Erythroblast (primary cell): ENCODE results near the gene IFT80.

Experiments
- GATA1 ChIP-seq: IDR thresholded peaks from 2 replicates; pipeline ENCODE4 v1.6.1; 2011; ENCODE audit warnings: low read depth, mild to moderate bottlenecking, control low read depth, low read length, moderate library complexity
- POLR2A ChIP-seq: IDR thresholded peaks from 2 replicates; pipeline ENCODE4 v1.6.1; 2011; ENCODE audit warnings: mild to moderate bottlenecking, low read length

- no peak for TF ChIP-seq POLR2A
- no peak for TF ChIP-seq GATA1
Measured at GRCh38 chr3:160296591-160296990, 102.4 kb downstream of the IFT80 start.
